ENCODE data around the gene CYB561.

The CYB561 gene

DNA sequence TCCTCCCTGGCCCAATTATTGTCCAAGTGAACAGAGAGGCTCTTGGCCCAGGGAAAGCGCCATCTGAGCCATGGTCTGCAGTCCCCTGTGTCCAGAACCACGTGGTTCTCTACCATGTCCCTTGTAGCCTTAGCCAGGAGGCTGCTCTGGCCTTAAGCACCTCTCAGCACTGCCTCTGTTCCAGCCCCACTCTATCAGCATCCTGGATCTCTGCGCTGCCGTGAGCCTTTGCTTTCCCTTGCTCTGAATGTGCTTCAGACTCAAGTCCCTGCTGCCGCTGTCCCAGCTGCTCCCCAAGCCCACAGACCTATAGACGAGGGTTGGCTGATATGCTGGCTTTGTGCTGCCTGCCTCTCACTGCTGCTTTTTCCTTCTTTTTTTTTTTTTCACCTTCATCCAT, 33.9 kb downstream of the CYB561 start:
- peaks cover 0 to 5% of the 10 kb centered on the region in 2 donors for H3K36me3 ChIP-seq (ENCODE audit: control insufficient read depth in 2 of 2, insufficient read depth in 2 of 2, low read length in 2 of 2)
- no peaks in the 10 kb centered on the region for H3K27me3 ChIP-seq (ENCODE audit: control insufficient read depth in 2 of 2, insufficient read depth in 2 of 2, low read length in 2 of 2)
- no peak overlapping the region for H3K4me3 ChIP-seq (ENCODE audit: low read length in 2 of 2)
- no peak overlapping the region for H3K27ac ChIP-seq (ENCODE audit: low read depth in 2 of 2, low read length in 2 of 2)
- no peak overlapping the region for H3K9ac ChIP-seq (ENCODE audit: low read depth in 1 of 2, low read length in 2 of 2)
- H3K9me3 ChIP-seq (ENCODE audit: control insufficient read depth in 2 of 2, low read length in 2 of 2), result no peaks in the 10 kb centered on the region
- no peaks in the 10 kb centered on the region for H3K4me1 ChIP-seq (ENCODE audit: control insufficient read depth in 2 of 2, insufficient read depth in 2 of 2, low read length in 2 of 2)

DNA sequence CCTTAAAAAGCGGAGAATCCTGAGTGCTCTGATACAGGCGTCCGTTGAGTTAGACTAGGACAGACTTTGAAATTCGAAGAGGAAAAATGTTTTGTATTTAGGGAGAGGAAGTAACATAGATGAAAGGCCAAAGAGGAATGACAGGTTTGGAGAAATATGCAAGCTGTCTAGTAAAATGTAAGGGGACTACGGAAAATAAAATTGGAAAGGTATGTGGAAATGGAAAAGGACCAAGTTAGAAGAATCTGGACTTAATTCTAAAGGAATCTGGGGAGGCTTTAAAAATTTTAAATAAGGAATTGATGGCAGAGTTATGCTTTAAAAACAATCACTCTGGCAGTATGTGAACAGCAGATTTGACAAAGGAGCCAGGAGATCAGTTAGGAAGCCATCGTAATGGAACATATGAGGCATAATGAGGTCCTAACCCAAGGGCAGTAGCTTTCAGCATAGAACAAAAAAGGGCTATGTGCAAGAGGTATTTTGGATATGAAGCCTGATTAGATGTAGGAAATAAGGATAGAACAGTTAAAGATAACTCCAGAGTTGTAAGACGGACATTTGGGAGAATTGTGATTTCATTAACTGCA, 38.3 kb downstream of the CYB561 start:
- peaks cover 0 to 5% of the 10 kb centered on the region in 2 donors for H3K36me3 ChIP-seq (ENCODE audit: control insufficient read depth in 2 of 2, insufficient read depth in 2 of 2, low read length in 2 of 2)
- peaks cover 0 to 4% of the 10 kb centered on the region in 2 donors for H3K4me1 ChIP-seq (ENCODE audit: control insufficient read depth in 2 of 2, insufficient read depth in 2 of 2, low read length in 2 of 2)
- no peak overlapping the region for H3K27ac ChIP-seq (ENCODE audit: low read depth in 2 of 2, low read length in 2 of 2)
- no peak overlapping the region for H3K9ac ChIP-seq (ENCODE audit: low read depth in 1 of 2, low read length in 2 of 2)
- no peaks in the 10 kb centered on the region for H3K27me3 ChIP-seq (ENCODE audit: control insufficient read depth in 2 of 2, insufficient read depth in 2 of 2, low read length in 2 of 2)
- H3K4me3 ChIP-seq (ENCODE audit: low read length in 2 of 2), result no peak overlapping the region
- no peaks in the 10 kb centered on the region for H3K9me3 ChIP-seq (ENCODE audit: control insufficient read depth in 2 of 2, low read length in 2 of 2)

DNA sequence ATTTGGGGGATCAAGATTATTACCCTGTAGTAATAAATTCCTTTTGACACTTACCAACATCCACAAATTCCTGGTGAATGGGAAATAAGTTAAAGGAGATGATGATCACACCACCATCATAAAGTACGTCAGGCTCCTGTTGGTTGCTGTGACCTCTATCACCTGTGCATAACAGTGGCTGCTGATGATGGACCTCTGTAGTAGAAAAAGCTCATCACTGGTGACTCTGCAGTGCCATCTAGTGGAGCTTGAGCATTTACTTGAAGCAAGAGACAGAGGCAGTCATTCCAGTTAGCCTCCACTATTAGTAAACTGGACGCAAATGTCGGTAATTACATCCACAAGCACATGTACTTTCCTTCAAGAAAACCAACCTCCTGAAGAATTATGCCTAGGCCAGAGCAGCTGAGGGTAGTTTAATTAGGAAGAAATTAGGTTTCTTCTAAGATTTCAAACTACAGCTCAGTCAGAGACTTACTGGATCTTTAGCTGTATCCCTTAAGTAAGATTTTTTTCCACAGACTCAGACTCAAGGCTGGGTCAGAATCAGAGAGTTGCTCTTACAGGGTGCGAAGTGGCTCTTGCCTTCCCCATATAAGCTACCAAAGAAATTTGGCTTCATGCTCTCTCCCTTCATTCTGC, 39.3 kb downstream of the CYB561 start:
- Histone ChIP-seq H3K9ac (ENCODE audit: low read depth in 1 of 2, low read length in 2 of 2) (no peak overlapping the region), H3K27ac (ENCODE audit: low read depth in 2 of 2, low read length in 2 of 2) (no peak overlapping the region), H3K27me3 (ENCODE audit: control insufficient read depth in 2 of 2, insufficient read depth in 2 of 2, low read length in 2 of 2) (no peaks in the 10 kb centered on the region), H3K4me3 (ENCODE audit: low read length in 2 of 2) (no peak overlapping the region), H3K4me1 (ENCODE audit: control insufficient read depth in 2 of 2, insufficient read depth in 2 of 2, low read length in 2 of 2) (peaks cover 0 to 4% of the 10 kb centered on the region in 2 donors), H3K36me3 (ENCODE audit: control insufficient read depth in 2 of 2, insufficient read depth in 2 of 2, low read length in 2 of 2) (peaks cover 0 to under 1% of the 10 kb centered on the region in 2 donors), H3K9me3 (ENCODE audit: control insufficient read depth in 2 of 2, low read length in 2 of 2) (no peaks in the 10 kb centered on the region)

DNA sequence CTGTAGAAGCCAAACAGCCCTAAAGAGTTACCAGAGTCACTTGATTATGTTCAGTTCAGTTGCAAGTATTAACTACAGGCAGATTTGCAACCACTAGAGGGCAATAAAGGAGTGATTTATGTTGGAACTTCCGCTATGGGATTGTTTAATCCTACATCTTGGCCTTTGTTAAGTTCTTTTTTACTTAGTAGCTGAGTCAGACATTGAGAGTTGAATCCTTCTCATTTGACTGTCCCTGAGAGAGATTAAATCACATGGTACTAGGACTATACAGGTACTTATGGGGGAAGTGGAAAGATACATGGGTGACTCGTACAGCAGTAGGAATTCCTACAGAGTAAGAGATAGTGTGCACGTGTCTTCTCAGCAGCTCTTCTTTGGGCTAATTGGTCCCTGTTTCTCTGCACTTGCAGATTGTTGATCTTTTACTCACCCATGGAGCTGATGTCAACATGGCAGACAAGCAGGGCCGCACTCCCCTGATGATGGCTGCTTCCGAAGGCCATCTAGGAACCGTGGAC, 40.3 kb downstream of the CYB561 start:
- H3K9me3 ChIP-seq (ENCODE audit: control insufficient read depth in 2 of 2, low read length in 2 of 2), result no peaks in the 10 kb centered on the region
- H3K27ac ChIP-seq (ENCODE audit: low read depth in 2 of 2, low read length in 2 of 2), result no peak overlapping the region
- no peak overlapping the region for H3K9ac ChIP-seq (ENCODE audit: low read depth in 1 of 2, low read length in 2 of 2)
- H3K36me3 ChIP-seq (ENCODE audit: control insufficient read depth in 2 of 2, insufficient read depth in 2 of 2, low read length in 2 of 2), result peaks cover 0 to 2% of the 10 kb centered on the region in 2 donors
- H3K4me3 ChIP-seq (ENCODE audit: low read length in 2 of 2), result no peak overlapping the region
- no peaks in the 10 kb centered on the region for H3K27me3 ChIP-seq (ENCODE audit: control insufficient read depth in 2 of 2, insufficient read depth in 2 of 2, low read length in 2 of 2)
- H3K4me1 ChIP-seq (ENCODE audit: control insufficient read depth in 2 of 2, insufficient read depth in 2 of 2, low read length in 2 of 2), result peaks cover 0 to 4% of the 10 kb centered on the region in 2 donors

DNA sequence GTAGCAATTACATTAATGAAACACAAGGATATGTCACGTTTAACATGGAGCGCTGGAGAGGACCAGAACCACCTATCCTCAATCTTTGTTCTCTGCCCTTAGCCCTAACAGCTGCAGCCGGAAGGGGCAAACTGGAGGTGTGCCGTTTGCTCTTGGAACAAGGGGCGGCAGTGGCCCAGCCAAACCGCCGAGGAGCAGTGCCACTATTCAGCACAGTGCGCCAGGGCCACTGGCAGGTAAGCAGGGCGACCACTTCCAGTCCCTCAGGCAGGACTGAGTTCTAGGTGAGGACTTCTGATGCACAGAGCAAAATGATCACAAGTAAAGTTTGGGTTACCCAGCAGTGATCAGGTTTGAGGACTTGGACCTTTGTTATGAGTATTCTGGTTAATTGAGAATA, 41.1 kb downstream of the CYB561 start:
- Histone ChIP-seq H3K36me3 (ENCODE audit: control insufficient read depth in 2 of 2, insufficient read depth in 2 of 2, low read length in 2 of 2) (peaks cover 0 to 2% of the 10 kb centered on the region in 2 donors), H3K9ac (ENCODE audit: low read depth in 1 of 2, low read length in 2 of 2) (no peak overlapping the region), H3K27me3 (ENCODE audit: control insufficient read depth in 2 of 2, insufficient read depth in 2 of 2, low read length in 2 of 2) (no peaks in the 10 kb centered on the region), H3K9me3 (ENCODE audit: control insufficient read depth in 2 of 2, low read length in 2 of 2) (no peaks in the 10 kb centered on the region), H3K4me3 (ENCODE audit: low read length in 2 of 2) (no peak overlapping the region), H3K4me1 (ENCODE audit: control insufficient read depth in 2 of 2, insufficient read depth in 2 of 2, low read length in 2 of 2) (peaks cover 0 to 4% of the 10 kb centered on the region in 2 donors), H3K27ac (ENCODE audit: low read depth in 2 of 2, low read length in 2 of 2) (no peak overlapping the region)

DNA sequence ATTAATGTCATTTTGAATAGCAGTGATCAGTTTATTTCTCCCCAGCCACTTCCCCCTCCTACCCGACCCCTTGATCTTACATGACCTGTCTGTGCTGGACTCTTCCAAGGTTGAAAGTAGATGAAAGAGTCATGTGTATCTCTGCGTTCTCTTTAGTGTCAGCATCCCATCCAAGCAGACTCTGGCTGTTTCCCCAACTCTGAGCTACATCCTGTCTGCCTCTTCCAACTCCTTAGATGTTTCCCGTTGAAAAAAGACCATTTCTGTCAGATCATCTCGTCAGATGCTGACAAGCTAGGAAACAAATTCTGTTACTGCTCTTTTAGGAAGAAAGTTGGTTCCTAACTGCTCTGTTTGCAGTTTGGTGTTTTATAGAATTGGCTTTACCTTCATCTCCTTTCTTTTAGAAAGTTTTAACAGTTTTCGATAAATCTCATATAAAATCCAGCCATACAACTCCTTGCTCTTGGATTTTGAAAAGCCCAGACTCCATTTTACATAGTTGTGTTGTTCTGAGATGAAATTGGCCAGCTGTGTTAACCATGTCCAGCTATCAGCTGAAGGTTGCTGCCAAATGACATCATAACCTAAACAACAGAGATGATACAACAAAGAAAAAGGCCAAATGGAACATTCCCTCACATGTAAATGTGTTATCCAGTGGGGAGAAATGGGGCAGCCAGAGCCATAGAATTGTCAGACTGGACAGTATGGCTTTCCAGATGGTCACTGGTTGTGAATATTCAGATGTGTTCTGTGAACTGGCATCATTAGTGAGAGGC, 43.5 kb downstream of the CYB561 start:
- peaks cover 4% of the 10 kb centered on the region in 2 donors for H3K4me1 ChIP-seq (ENCODE audit: control insufficient read depth in 2 of 2, insufficient read depth in 2 of 2, low read length in 2 of 2)
- peaks cover 0 to 2% of the 10 kb centered on the region in 2 donors for H3K36me3 ChIP-seq (ENCODE audit: control insufficient read depth in 2 of 2, insufficient read depth in 2 of 2, low read length in 2 of 2)
- H3K9ac ChIP-seq (ENCODE audit: low read depth in 1 of 2, low read length in 2 of 2), result no peak overlapping the region
- H3K9me3 ChIP-seq (ENCODE audit: control insufficient read depth in 2 of 2, low read length in 2 of 2), result no peaks in the 10 kb centered on the region
- no peak overlapping the region for H3K4me3 ChIP-seq (ENCODE audit: low read length in 2 of 2)
- H3K27ac ChIP-seq (ENCODE audit: low read depth in 2 of 2, low read length in 2 of 2), result peak overlapping the region; percentile 23 to 39
- H3K27me3 ChIP-seq (ENCODE audit: control insufficient read depth in 2 of 2, insufficient read depth in 2 of 2, low read length in 2 of 2), result no peaks in the 10 kb centered on the region

DNA sequence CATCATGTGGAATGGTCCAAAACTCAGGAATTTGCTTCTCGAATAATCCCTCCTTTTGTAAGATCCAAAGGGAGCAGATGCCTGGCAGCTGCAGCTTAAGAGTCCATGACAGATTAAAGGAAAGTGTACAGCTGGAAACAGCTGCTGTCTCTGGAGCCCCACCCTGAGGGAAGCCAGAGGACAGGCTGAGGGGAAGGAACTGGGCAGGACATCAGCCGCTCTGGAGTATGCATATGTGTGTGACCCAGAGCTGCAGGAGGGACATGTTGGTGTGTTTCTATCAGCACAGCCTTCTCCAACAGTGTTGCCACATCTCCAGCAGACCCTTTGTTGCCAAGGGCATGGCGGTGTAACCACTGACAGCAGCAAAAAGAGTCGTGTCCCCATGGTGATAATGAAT, 46.2 kb downstream of the CYB561 start:
- H3K27me3 ChIP-seq (ENCODE audit: control insufficient read depth in 2 of 2, insufficient read depth in 2 of 2, low read length in 2 of 2), result no peaks in the 10 kb centered on the region
- H3K4me3 ChIP-seq (ENCODE audit: low read length in 2 of 2), result no peak overlapping the region
- H3K9ac ChIP-seq (ENCODE audit: low read depth in 1 of 2, low read length in 2 of 2), result no peak overlapping the region
- H3K9me3 ChIP-seq (ENCODE audit: control insufficient read depth in 2 of 2, low read length in 2 of 2), result no peaks in the 10 kb centered on the region
- H3K27ac ChIP-seq (ENCODE audit: low read depth in 2 of 2, low read length in 2 of 2), result no peak overlapping the region
- peaks cover 0 to 4% of the 10 kb centered on the region in 2 donors for H3K4me1 ChIP-seq (ENCODE audit: control insufficient read depth in 2 of 2, insufficient read depth in 2 of 2, low read length in 2 of 2)
- H3K36me3 ChIP-seq (ENCODE audit: control insufficient read depth in 2 of 2, insufficient read depth in 2 of 2, low read length in 2 of 2), result peaks cover 0 to 2% of the 10 kb centered on the region in 2 donors

DNA sequence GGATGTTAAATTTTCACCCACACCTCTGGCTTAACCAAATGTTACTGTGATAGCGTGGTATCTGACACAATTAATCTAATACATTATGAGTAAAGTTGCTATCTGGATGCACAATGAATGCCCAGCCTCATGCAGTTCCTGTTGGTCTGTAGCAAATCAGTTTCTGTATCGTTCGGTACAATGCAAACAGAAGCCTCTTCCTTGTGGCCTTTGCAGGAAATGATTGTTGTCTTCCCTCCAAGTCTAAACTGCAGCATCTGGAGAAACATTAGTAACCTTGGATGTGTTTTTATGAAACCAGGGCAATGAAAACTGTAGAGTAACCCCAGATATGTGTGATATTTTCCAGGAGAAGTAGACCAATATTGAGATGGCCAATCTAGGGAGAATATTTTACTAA, 46.8 kb downstream of the CYB561 start:
- H3K9me3 ChIP-seq (ENCODE audit: control insufficient read depth in 2 of 2, low read length in 2 of 2), result no peaks in the 10 kb centered on the region
- no peak overlapping the region for H3K27ac ChIP-seq (ENCODE audit: low read depth in 2 of 2, low read length in 2 of 2)
- peaks cover 0 to 2% of the 10 kb centered on the region in 2 donors for H3K36me3 ChIP-seq (ENCODE audit: control insufficient read depth in 2 of 2, insufficient read depth in 2 of 2, low read length in 2 of 2)
- H3K4me3 ChIP-seq (ENCODE audit: low read length in 2 of 2), result no peak overlapping the region
- peaks cover 0 to 4% of the 10 kb centered on the region in 2 donors for H3K4me1 ChIP-seq (ENCODE audit: control insufficient read depth in 2 of 2, insufficient read depth in 2 of 2, low read length in 2 of 2)
- no peak overlapping the region for H3K9ac ChIP-seq (ENCODE audit: low read depth in 1 of 2, low read length in 2 of 2)
- no peaks in the 10 kb centered on the region for H3K27me3 ChIP-seq (ENCODE audit: control insufficient read depth in 2 of 2, insufficient read depth in 2 of 2, low read length in 2 of 2)

DNA sequence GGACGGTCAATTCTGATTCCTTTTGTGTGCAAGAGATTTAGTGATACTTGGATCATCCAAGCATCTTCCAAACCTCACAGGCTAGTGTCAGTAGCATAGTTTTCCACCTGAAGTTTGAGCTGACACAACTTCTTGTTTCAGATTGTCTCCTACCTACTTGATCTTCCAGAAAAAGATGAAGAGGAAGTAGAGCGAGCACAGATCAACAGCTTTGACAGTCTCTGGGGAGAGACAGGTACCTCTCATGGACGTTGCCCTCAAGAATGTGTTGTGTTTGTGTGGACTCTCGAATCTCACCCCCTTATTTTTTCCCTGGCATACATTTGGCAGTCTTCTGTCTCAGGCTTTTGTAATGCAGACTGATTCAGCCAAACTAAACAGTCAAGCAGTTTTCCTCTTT, 47.4 kb downstream of the CYB561 start:
- Histone ChIP-seq H3K9ac (ENCODE audit: low read depth in 1 of 2, low read length in 2 of 2) (no peak overlapping the region), H3K27me3 (ENCODE audit: control insufficient read depth in 2 of 2, insufficient read depth in 2 of 2, low read length in 2 of 2) (no peaks in the 10 kb centered on the region), H3K27ac (ENCODE audit: low read depth in 2 of 2, low read length in 2 of 2) (peak overlapping the region in 1 of 2 donors; percentile 4), H3K9me3 (ENCODE audit: control insufficient read depth in 2 of 2, low read length in 2 of 2) (no peaks in the 10 kb centered on the region), H3K36me3 (ENCODE audit: control insufficient read depth in 2 of 2, insufficient read depth in 2 of 2, low read length in 2 of 2) (peaks cover 0 to 2% of the 10 kb centered on the region in 2 donors), H3K4me1 (ENCODE audit: control insufficient read depth in 2 of 2, insufficient read depth in 2 of 2, low read length in 2 of 2) (peaks cover 0 to 4% of the 10 kb centered on the region in 2 donors), H3K4me3 (ENCODE audit: low read length in 2 of 2) (no peak overlapping the region)

Data from mucosa of rectum (tissue), 2 donors.